SK-N-SH treated with all-trans-retinoic acid at 6 μM for 48 hours (cell line): Measurements from ENCODE around the gene C1GALT1.

Source experiments
- ATAC-seq: fragments of 200-7000 bp; cut with Tn5 transposase; 3 replicates; pipeline ENCODE4 v1.9.1; 2020; ENCODE audit warnings: mild to moderate bottlenecking, moderate library complexity
- ARNTL ChIP-seq: fragments of 450-650 bp; formaldehyde crosslinking; IDR thresholded peaks from 2 replicates; pipeline ENCODE4 v1.5.0; 2020; ENCODE audit warnings: low read depth, mild to moderate bottlenecking, moderate library complexity, borderline replicate concordance
- BACH2 ChIP-seq: fragments of 250-450 bp; sonication (Bioruptor Pico); IDR thresholded peaks from 2 replicates; pipeline ENCODE4 v1.9.0; 2021; ENCODE audit warnings: mild to moderate bottlenecking, borderline replicate concordance
- CSDC2 ChIP-seq: fragments of 250-450 bp; sonication (Bioruptor Pico); IDR thresholded peaks from 2 replicates; pipeline ENCODE4 v1.5.0; 2020; ENCODE audit warnings: mild to moderate bottlenecking, moderate library complexity
- ESRRG ChIP-seq: fragments of 250-450 bp; sonication (Bioruptor Pico); IDR thresholded peaks from 2 replicates; pipeline ENCODE4 v1.6.1; 2021; ENCODE audit warnings: mild to moderate bottlenecking
- GLIS3 ChIP-seq: fragments of 250-450 bp; sonication (Bioruptor Pico); IDR thresholded peaks from 2 replicates; pipeline ENCODE4 v1.5.0; 2020; ENCODE audit warnings: mild to moderate bottlenecking, moderate library complexity
- ISL1 ChIP-seq: fragments of 250-450 bp; sonication (Bioruptor Pico); IDR thresholded peaks from 2 replicates; pipeline ENCODE4 v2.1.2; 2022; ENCODE audit warnings: mild to moderate bottlenecking, moderate library complexity
- PPARA ChIP-seq: fragments of 250-450 bp; sonication (Bioruptor Pico); IDR thresholded peaks from 2 replicates; pipeline ENCODE4 v1.5.0; 2020; ENCODE audit warnings: mild to moderate bottlenecking, borderline replicate concordance
- RARB ChIP-seq: fragments of 250-450 bp; sonication (Bioruptor Pico); IDR thresholded peaks from 2 replicates; pipeline ENCODE4 v1.8.0; 2021; ENCODE audit warnings: mild to moderate bottlenecking, moderate library complexity
- TCF4 ChIP-seq: fragments of 250-450 bp; sonication (Bioruptor Pico); IDR thresholded peaks from 2 replicates; pipeline ENCODE4 v1.8.0; 2021; ENCODE audit warnings: mild to moderate bottlenecking, moderate library complexity, borderline replicate concordance
- TOX ChIP-seq: fragments of 250-450 bp; sonication (Bioruptor Pico); IDR thresholded peaks from 2 replicates; pipeline ENCODE4 v1.8.0; 2021; ENCODE audit warnings: mild to moderate bottlenecking, moderate library complexity, borderline replicate concordance
- ZC3H10 ChIP-seq: fragments of 250-450 bp; sonication (Bioruptor Pico); IDR thresholded peaks from 2 replicates; pipeline ENCODE4 v1.5.1; 2021; ENCODE audit warnings: mild to moderate bottlenecking, moderate library complexity
- ZFP3 ChIP-seq: fragments of 250-450 bp; sonication (Bioruptor Pico); IDR thresholded peaks from 2 replicates; pipeline ENCODE4 v1.5.0; 2020; ENCODE audit warnings: mild to moderate bottlenecking, moderate library complexity
- ZFP30 ChIP-seq: fragments of 450-650 bp; formaldehyde crosslinking; IDR thresholded peaks from 2 replicates; pipeline ENCODE4 v1.5.0; 2022; ENCODE audit warnings: mild to moderate bottlenecking, moderate library complexity
- ZNF565 ChIP-seq: fragments of 450-650 bp; formaldehyde crosslinking; conservative IDR thresholded peaks from 2 replicates; pipeline ENCODE4 v1.5.0; 2020; ENCODE audit warnings: low read depth, mild to moderate bottlenecking, moderate library complexity
- ZNF8 ChIP-seq: fragments of 450-650 bp; formaldehyde crosslinking; IDR thresholded peaks from 2 replicates; pipeline ENCODE4 v1.5.0; 2020; ENCODE audit warnings: mild to moderate bottlenecking, moderate library complexity
- TF ChIP-seq, protein P1 (sequence below): fragments of 250-450 bp; sonication (Bioruptor Pico); IDR thresholded peaks from 2 replicates; pipeline ENCODE4 v1.5.1; 2021; ENCODE audit warnings: mild to moderate bottlenecking, moderate library complexity
- TF ChIP-seq, protein P2 (sequence below): fragments of 250-450 bp; sonication (Bioruptor Pico); IDR thresholded peaks from 2 replicates; pipeline ENCODE4 v1.8.0; 2021; ENCODE audit warnings: low read depth, mild to moderate bottlenecking, moderate library complexity, borderline replicate concordance
- TF ChIP-seq, protein P3 (sequence below): fragments of 250-450 bp; sonication (Bioruptor Pico); IDR thresholded peaks from 2 replicates; pipeline ENCODE4 v1.5.0; 2020; ENCODE audit warnings: mild to moderate bottlenecking, moderate library complexity
- TF ChIP-seq, protein P4 (sequence below): fragments of 250-450 bp; sonication (Bioruptor Pico); IDR thresholded peaks from 2 replicates; pipeline ENCODE4 v1.5.1; 2020; ENCODE audit warnings: low read depth, mild to moderate bottlenecking, moderate library complexity

Gene C1GALT1

DNA sequence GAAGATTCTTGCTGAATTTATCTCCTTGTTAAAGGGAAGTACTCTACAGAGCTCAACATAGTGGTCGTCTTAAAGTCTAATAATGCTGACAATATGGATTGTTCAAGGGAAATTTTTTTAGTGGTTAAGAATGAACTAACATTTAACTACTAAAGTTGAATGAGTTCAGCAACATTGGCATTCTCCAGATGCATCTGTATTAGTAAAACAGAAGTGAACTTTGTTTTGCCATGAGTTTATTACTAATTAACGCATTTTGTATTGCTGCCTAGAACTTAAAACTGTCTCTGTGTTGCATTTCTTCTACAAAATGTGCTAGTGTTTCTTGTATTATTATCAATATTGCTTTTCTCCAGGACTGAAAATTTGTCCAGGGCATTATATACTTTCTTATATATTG is 67.5 kb downstream of the C1GALT1 start:
- ATAC-seq, result no peak
- TF ChIP-seq ZNF8 (CRISPR knock-in tag) (no peak), ZFP3 (CRISPR knock-in tag) (no peak)

DNA sequence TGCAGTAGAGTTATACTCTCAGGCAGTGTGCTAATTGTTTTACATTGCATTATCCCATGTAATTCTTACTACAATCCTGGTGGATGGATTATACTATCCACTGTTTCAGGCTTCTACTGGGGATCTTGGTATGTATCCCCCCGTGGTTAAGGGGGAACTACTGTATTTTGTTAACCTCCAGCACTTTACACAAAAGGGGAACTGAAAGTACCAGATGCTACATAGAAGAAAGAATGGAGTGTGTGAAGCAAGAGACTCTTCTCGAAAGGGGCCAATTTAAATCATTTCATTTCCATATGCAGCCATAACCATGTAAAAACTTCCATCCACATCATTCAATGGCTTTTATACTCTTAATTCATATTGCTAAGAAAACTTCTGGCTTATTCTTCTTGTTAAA is 69.4 kb downstream of the C1GALT1 start:
- TF ChIP-seq CSDC2 (CRISPR knock-in tag) (no peak), RARB (CRISPR knock-in tag) (no peak), GLIS3 (CRISPR knock-in tag) (no peak), ZNF565 (no peak), ZNF8 (CRISPR knock-in tag) (no peak), ZFP30 (CRISPR knock-in tag) (no peak), ISL1 (no peak), ZC3H10 (CRISPR knock-in tag) (no peak), TOX (no peak), TCF4 (no peak), ESRRG (CRISPR knock-in tag) (no peak), ARNTL (no peak), ZFP3 (CRISPR knock-in tag) (no peak), PPARA (CRISPR knock-in tag) (no peak)
- TF ChIP-seq, protein P1, sequence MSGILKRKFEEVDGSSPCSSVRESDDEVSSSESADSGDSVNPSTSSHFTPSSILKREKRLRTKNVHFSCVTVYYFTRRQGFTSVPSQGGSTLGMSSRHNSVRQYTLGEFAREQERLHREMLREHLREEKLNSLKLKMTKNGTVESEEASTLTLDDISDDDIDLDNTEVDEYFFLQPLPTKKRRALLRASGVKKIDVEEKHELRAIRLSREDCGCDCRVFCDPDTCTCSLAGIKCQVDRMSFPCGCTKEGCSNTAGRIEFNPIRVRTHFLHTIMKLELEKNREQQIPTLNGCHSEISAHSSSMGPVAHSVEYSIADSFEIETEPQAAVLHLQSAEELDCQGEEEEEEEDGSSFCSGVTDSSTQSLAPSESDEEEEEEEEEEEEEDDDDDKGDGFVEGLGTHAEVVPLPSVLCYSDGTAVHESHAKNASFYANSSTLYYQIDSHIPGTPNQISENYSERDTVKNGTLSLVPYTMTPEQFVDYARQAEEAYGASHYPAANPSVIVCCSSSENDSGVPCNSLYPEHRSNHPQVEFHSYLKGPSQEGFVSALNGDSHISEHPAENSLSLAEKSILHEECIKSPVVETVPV (CRISPR knock-in tag), result no peak
- TF ChIP-seq, protein P2, sequence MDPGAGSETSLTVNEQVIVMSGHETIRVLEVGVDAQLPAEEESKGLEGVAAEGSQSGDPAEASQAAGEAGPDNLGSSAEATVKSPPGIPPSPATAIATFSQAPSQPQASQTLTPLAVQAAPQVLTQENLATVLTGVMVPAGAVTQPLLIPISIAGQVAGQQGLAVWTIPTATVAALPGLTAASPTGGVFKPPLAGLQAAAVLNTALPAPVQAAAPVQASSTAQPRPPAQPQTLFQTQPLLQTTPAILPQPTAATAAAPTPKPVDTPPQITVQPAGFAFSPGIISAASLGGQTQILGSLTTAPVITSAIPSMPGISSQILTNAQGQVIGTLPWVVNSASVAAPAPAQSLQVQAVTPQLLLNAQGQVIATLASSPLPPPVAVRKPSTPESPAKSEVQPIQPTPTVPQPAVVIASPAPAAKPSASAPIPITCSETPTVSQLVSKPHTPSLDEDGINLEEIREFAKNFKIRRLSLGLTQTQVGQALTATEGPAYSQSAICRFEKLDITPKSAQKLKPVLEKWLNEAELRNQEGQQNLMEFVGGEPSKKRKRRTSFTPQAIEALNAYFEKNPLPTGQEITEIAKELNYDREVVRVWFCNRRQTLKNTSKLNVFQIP, result no peak
- TF ChIP-seq, protein P3, sequence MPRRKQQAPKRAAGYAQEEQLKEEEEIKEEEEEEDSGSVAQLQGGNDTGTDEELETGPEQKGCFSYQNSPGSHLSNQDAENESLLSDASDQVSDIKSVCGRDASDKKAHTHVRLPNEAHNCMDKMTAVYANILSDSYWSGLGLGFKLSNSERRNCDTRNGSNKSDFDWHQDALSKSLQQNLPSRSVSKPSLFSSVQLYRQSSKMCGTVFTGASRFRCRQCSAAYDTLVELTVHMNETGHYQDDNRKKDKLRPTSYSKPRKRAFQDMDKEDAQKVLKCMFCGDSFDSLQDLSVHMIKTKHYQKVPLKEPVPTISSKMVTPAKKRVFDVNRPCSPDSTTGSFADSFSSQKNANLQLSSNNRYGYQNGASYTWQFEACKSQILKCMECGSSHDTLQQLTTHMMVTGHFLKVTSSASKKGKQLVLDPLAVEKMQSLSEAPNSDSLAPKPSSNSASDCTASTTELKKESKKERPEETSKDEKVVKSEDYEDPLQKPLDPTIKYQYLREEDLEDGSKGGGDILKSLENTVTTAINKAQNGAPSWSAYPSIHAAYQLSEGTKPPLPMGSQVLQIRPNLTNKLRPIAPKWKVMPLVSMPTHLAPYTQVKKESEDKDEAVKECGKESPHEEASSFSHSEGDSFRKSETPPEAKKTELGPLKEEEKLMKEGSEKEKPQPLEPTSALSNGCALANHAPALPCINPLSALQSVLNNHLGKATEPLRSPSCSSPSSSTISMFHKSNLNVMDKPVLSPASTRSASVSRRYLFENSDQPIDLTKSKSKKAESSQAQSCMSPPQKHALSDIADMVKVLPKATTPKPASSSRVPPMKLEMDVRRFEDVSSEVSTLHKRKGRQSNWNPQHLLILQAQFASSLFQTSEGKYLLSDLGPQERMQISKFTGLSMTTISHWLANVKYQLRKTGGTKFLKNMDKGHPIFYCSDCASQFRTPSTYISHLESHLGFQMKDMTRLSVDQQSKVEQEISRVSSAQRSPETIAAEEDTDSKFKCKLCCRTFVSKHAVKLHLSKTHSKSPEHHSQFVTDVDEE (CRISPR knock-in tag), result no peak
- no peak for ATAC-seq

DNA sequence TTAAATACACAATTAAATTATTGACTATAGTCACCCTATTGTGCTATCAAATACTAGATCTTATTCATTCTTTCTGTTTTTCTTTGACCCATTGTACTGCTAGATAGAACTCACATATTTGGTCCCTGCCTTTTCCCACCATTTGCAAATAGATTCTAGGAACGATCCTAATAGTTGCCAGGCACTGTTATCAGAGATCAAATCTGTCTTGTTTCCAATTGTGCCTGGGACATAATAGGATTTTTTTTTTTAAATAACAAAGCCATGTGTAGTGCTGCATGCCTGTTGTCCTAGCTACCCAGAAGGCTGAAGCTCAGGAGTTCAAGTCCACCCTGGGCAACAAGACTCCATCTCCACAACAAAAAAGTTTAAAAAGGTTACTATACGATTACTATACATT is 72.0 kb downstream of the C1GALT1 start:
- ATAC-seq, result no peak
- no peak for TF ChIP-seq TCF4
- TF ChIP-seq, protein P3 (CRISPR knock-in tag), result no peak

DNA sequence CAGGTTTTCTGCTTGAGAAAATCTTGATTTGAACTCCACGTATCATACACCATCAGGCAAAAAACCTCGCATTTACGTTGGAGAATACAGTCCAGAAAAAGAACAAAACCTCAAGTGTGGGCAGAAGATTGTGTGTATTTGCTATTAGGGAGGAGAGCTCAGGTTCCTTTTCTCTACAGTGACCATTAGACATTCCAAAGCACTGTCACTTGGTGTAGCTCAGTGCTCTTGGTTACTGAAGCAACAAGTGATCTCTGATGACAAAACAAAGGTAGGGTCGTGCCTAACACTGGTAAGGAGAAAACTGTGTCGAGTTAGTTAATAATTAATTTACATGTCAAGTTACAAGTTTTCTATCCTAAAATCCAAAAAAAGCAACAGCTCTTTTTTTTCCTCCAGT is 72.6 kb downstream of the C1GALT1 start:
- no peak for ATAC-seq
- TF ChIP-seq ISL1, result no peak
- TF ChIP-seq BACH2 (CRISPR knock-in tag), result no peak
- TF ChIP-seq, protein P4, sequence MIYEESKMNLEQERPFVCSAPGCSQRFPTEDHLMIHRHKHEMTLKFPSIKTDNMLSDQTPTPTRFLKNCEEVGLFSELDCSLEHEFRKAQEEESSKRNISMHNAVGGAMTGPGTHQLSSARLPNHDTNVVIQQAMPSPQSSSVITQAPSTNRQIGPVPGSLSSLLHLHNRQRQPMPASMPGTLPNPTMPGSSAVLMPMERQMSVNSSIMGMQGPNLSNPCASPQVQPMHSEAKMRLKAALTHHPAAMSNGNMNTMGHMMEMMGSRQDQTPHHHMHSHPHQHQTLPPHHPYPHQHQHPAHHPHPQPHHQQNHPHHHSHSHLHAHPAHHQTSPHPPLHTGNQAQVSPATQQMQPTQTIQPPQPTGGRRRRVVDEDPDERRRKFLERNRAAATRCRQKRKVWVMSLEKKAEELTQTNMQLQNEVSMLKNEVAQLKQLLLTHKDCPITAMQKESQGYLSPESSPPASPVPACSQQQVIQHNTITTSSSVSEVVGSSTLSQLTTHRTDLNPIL, result no peak
- TF ChIP-seq RARB (CRISPR knock-in tag), result no peak
- TF ChIP-seq ZNF565, result no peak
- no peak for TF ChIP-seq ARNTL
- TF ChIP-seq CSDC2 (CRISPR knock-in tag), result no peak
- TF ChIP-seq GLIS3 (CRISPR knock-in tag), result no peak
- no peak for TF ChIP-seq ZNF8 (CRISPR knock-in tag)
- TF ChIP-seq, protein P2, result no peak
- no peak for TF ChIP-seq ESRRG (CRISPR knock-in tag)
- TF ChIP-seq, protein P1 (CRISPR knock-in tag), result no peak
